ENCODE measurements around the gene FAM120B.

FAM120B gene

GRCh38 chr6:170268216-170269129, 38.1 kb upstream of the FAM120B start:
- DNase-seq: no peak
- H3K27me3 Mint-ChIP-seq: peaks cover 77% of the 10 kb centered on the region
- H3K27ac Mint-ChIP-seq: no peak overlapping the region
- no peak overlapping the region for H3K4me3 Mint-ChIP-seq
- CTCF ChIA-PET: no interaction called here
- H3K36me3 Mint-ChIP-seq: no peaks in the 10 kb centered on the region
- no peaks in the 10 kb centered on the region for H3K9me3 Mint-ChIP-seq
- H3K4me1 Mint-ChIP-seq: peaks cover 21% of the 10 kb centered on the region

GRCh38 chr6:170269151-170269845, 37.3 kb upstream of the FAM120B start:
- Mint-ChIP-seq H3K9me3 (no peaks in the 10 kb centered on the region), H3K27ac (no peak overlapping the region), H3K36me3 (peaks cover 2% of the 10 kb centered on the region), H3K27me3 (peaks cover 77% of the 10 kb centered on the region), H3K4me3 (no peak overlapping the region), H3K4me1 (peaks cover 25% of the 10 kb centered on the region)
- CTCF ChIA-PET: no interaction called here
- DNase-seq: no peak

- Mint-ChIP-seq H3K9me3 (no peaks in the 10 kb centered on the region), H3K27ac (no peak overlapping the region), H3K4me1 (peaks cover 25% of the 10 kb centered on the region), H3K36me3 (peaks cover 2% of the 10 kb centered on the region), H3K27me3 (peaks cover 79% of the 10 kb centered on the region), H3K4me3 (no peak overlapping the region)
- CTCF ChIA-PET: no interaction called here
- no peak for DNase-seq
Measured at GRCh38 chr6:170269846-170270541, 36.6 kb upstream of the FAM120B start.

GRCh38 chr6:170270984-170271593, 35.5 kb upstream of the FAM120B start:
- Mint-ChIP-seq H3K4me3 (peak overlapping the region; percentile 70), H3K9me3 (no peaks in the 10 kb centered on the region), H3K4me1 (peaks cover 27% of the 10 kb centered on the region), H3K27me3 (peaks cover 83% of the 10 kb centered on the region), H3K36me3 (peaks cover 2% of the 10 kb centered on the region), H3K27ac (peak overlapping the region; percentile 90)
- CTCF ChIA-PET: no interaction called here
- DNase-seq: no peak

- H3K9me3 Mint-ChIP-seq: no peaks in the 10 kb centered on the region
Measured at GRCh38 chr6:170271771-170272314, 34.7 kb upstream of the FAM120B start.

GRCh38 chr6:170272341-170273065, 34.1 kb upstream of the FAM120B start:
- peak overlapping the region; percentile 90 for H3K27ac Mint-ChIP-seq
- peaks cover 94% of the 10 kb centered on the region for H3K27me3 Mint-ChIP-seq
- H3K9me3 Mint-ChIP-seq: no peaks in the 10 kb centered on the region
- CTCF ChIA-PET: no interaction called here
- peak overlapping the region; percentile 70 for H3K4me3 Mint-ChIP-seq
- peaks cover 30% of the 10 kb centered on the region for H3K4me1 Mint-ChIP-seq
- peaks cover 2% of the 10 kb centered on the region for H3K36me3 Mint-ChIP-seq
- no peak for DNase-seq

More at GRCh38 chr6:170271771-170272314, 34.7 kb upstream of the FAM120B start:
- peaks cover 27% of the 10 kb centered on the region for H3K4me1 Mint-ChIP-seq
- peaks cover 2% of the 10 kb centered on the region for H3K36me3 Mint-ChIP-seq
- H3K27ac Mint-ChIP-seq: peak overlapping the region; percentile 90
- H3K27me3 Mint-ChIP-seq: peaks cover 87% of the 10 kb centered on the region
- H3K4me3 Mint-ChIP-seq: peak overlapping the region; percentile 70
- CTCF ChIA-PET: no interaction called here
- DNase-seq: peak; percentile 88

GRCh38 chr6:170273191-170273590, 33.4 kb upstream of the FAM120B start:
- no peaks in the 10 kb centered on the region for H3K9me3 Mint-ChIP-seq
- CTCF ChIA-PET: no interaction called here
- peak overlapping the region; percentile 31 for H3K4me3 Mint-ChIP-seq

GRCh38 chr6:170273681-170274080, 32.9 kb upstream of the FAM120B start:
- Mint-ChIP-seq H3K27me3 (peaks cover 94% of the 10 kb centered on the region), H3K4me1 (peaks cover 39% of the 10 kb centered on the region), H3K4me3 (no peak overlapping the region), H3K9me3 (no peaks in the 10 kb centered on the region), H3K36me3 (peaks cover 2% of the 10 kb centered on the region), H3K27ac (no peak overlapping the region)
- DNase-seq: no peak
- CTCF ChIA-PET: no interaction called here

More at GRCh38 chr6:170273191-170273590, 33.4 kb upstream of the FAM120B start:
- no peak overlapping the region for H3K27ac Mint-ChIP-seq
- peaks cover 34% of the 10 kb centered on the region for H3K4me1 Mint-ChIP-seq
- H3K36me3 Mint-ChIP-seq: peaks cover 2% of the 10 kb centered on the region
- no peak for DNase-seq
- H3K27me3 Mint-ChIP-seq: peaks cover 94% of the 10 kb centered on the region

- Mint-ChIP-seq H3K36me3 (peaks cover 2% of the 10 kb centered on the region), H3K27me3 (peaks cover 90% of the 10 kb centered on the region), H3K4me1 (peaks cover 51% of the 10 kb centered on the region), H3K27ac (no peak overlapping the region), H3K4me3 (no peak overlapping the region), H3K9me3 (no peaks in the 10 kb centered on the region)
- DNase-seq: no peak
- CTCF ChIA-PET: no interaction called here
Measured at GRCh38 chr6:170274713-170275560, 31.6 kb upstream of the FAM120B start.

- H3K27ac Mint-ChIP-seq: no peak overlapping the region
- peaks cover 2% of the 10 kb centered on the region for H3K36me3 Mint-ChIP-seq
- no peak for DNase-seq
- H3K4me1 Mint-ChIP-seq: peaks cover 48% of the 10 kb centered on the region
- CTCF ChIA-PET: no interaction called here
- H3K4me3 Mint-ChIP-seq: no peak overlapping the region
- no peaks in the 10 kb centered on the region for H3K9me3 Mint-ChIP-seq
- H3K27me3 Mint-ChIP-seq: peaks cover 91% of the 10 kb centered on the region
Measured at GRCh38 chr6:170276369-170277057, 30.0 kb upstream of the FAM120B start.

- Mint-ChIP-seq H3K9me3 (no peaks in the 10 kb centered on the region), H3K27ac (peak overlapping the region; percentile 69), H3K36me3 (peaks cover 2% of the 10 kb centered on the region), H3K4me1 (peaks cover 32% of the 10 kb centered on the region), H3K27me3 (peaks cover 81% of the 10 kb centered on the region), H3K4me3 (no peak overlapping the region)
- CTCF ChIA-PET: no interaction called here
- no peak for DNase-seq
Measured at GRCh38 chr6:170277893-170278742, 28.4 kb upstream of the FAM120B start.

- CTCF ChIA-PET: no interaction called here
Measured at GRCh38 chr6:170278743-170279094, 27.8 kb upstream of the FAM120B start.

More at GRCh38 chr6:170278743-170279094, 27.8 kb upstream of the FAM120B start:
- peaks cover 75% of the 10 kb centered on the region for H3K27me3 Mint-ChIP-seq
- peaks cover 30% of the 10 kb centered on the region for H3K4me1 Mint-ChIP-seq
- H3K27ac Mint-ChIP-seq: peak overlapping the region; percentile 69
- H3K9me3 Mint-ChIP-seq: no peaks in the 10 kb centered on the region
- H3K4me3 Mint-ChIP-seq: no peak overlapping the region
- DNase-seq: no peak
- H3K36me3 Mint-ChIP-seq: no peaks in the 10 kb centered on the region
